NCI-H82 (cell line): Measurements from ENCODE around the gene LIF.
A peak's percentile ranks its signal among the peaks of the same experiment; 100 is the strongest.

Source experiments
- DNase-seq: peaks from one replicate; lab custom pipeline; 2025; lab: John Stamatoyannopoulos, UW

Gene LIF

DNA sequence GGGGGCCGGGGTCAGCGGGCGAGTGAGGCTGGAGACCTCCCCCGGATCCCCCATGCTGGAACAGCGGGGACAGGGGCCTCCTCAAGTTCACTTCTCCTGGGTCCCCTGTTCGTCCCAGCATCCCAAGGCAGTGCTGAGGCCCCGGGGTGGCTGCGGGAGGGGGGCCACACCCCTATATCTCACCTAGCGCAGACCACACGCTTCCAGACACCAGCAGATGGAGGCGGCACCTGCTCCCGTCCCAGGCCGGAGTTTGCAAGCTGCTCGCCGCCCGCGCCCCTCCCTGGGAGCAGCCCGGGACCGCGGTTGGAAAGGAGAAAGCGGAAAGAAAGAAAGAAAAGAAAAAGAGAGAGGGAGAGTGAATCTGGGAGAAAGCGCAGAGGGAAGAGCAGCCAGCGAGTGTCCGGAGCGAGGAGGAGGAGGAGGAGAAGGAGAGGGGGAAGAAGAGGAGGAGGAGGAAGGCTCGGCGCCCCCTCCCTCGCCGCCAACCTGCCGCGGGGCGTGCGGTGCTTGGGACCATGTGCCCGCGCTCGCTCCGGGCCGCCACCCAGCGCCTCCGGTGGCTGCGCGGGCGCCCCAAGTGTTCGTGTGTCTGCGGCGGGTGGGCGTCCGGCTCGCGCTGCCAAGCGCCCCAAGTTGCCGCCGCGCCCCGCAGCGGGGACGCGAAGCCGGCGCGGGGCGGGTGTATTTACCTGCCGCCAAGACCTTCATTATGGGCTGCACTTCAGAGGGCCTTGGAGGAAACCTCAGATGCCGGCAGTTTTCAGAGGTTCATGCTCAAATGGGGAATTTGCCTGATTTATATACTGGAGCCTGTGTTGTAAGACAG, at the start of gene LIF:
Gene LIF, minus strand, starts transcription at position 775 of the 829 bp plus-strand sequence. Its CDS starts 64 bp downstream, at position 711.
- DNase-seq: peak; percentile 24

DNA sequence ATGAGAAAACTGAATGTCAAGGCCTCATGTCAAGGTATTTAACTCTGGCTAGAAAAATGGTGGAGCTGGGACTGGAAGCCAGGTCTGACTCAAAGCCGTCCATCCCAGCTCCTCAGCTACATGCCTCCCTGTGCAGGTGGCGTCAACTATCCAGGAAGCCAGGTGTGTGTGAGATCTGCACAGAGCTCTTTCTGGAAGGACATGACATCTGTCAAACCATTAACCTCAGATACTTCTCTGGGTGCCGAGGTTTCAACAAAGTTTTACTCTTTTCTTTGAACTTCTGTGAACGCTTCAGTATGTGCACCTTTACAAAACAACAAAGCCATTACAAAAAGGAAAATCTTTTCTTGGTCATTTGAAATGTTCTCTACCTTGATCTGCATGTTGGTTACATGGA, 49.8 kb upstream of the LIF start:
- no peak for DNase-seq

DNA sequence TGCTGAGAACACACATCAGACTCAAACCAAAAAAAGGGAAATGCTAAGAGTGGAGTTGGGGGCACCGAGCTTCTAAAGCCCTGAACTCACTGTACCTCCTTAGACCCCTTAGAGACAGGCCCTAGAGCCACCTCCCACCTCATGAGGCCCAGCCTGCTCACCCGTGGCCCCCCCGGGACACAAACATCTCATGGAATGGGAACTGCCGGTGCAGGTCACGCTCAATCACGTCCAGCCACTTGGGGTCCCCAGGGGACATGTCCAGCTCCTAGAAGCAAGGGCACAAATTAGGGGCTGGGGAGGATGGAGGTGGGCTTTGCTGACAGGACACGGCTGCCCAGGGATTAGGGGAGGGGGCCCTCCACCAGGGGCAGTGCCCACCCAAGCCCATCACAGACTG, 49.0 kb upstream of the LIF start:
- no peak for DNase-seq

DNA sequence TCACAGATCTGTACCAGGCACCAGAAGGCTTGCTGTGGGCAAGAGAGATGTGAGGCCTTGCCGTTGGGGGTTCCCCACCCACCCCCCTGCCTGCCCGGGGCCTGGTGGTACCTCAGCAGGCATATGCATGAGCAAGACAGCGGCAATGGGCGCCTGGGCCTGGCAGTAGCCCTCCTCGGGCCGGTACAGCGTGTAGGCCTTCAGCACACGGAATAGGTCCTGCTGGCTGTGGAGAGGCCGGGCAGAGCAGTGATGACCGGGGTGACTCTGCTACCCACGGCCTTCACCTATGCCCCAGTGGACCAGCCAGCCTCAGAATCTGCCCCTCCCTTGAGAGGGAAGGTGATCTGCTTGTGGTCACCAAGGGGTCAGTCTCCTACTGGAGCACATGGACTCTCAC, 48.3 kb upstream of the LIF start:
- no peak for DNase-seq

DNA sequence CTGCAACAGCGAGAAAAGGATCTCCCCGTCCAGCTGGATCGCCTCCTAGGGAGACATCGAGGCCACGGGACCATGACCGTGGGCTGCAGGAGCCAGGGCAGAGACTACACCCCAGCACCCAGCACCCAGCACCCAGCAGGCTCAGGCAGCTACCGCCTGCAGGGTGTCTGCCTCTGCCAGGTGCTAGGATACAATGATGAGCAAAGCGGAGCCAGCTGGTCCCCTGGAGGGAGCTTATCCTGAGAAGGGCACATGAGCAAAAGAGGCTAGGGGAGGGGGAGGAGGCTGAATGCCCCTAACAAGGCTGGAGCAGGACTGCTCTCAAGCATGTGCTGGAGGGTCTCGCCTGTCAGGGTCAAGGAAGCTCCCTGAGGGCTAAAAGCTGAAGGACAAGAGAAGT, 47.5 kb upstream of the LIF start:
- peak; percentile 82 for DNase-seq

DNA sequence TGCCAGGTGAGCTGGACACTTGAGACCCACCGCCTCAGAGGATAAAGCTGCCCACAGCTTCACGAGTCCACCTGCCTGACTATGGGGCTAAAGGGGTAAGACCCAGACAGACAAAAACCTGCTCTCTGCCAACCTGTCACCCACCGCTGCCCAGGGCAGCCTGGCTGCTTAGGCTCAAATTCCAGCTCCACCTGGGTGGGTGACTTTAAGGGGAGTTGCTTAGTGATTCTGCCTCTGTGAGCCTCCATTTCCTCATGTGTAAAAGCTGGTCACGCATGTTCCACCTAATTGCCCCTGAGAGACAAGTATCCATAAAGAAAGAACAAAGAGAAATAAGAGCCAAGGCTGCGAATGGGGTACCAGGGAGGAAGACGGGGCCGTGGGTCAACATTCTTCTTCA, 46.5 kb upstream of the LIF start:
- DNase-seq: no peak

DNA sequence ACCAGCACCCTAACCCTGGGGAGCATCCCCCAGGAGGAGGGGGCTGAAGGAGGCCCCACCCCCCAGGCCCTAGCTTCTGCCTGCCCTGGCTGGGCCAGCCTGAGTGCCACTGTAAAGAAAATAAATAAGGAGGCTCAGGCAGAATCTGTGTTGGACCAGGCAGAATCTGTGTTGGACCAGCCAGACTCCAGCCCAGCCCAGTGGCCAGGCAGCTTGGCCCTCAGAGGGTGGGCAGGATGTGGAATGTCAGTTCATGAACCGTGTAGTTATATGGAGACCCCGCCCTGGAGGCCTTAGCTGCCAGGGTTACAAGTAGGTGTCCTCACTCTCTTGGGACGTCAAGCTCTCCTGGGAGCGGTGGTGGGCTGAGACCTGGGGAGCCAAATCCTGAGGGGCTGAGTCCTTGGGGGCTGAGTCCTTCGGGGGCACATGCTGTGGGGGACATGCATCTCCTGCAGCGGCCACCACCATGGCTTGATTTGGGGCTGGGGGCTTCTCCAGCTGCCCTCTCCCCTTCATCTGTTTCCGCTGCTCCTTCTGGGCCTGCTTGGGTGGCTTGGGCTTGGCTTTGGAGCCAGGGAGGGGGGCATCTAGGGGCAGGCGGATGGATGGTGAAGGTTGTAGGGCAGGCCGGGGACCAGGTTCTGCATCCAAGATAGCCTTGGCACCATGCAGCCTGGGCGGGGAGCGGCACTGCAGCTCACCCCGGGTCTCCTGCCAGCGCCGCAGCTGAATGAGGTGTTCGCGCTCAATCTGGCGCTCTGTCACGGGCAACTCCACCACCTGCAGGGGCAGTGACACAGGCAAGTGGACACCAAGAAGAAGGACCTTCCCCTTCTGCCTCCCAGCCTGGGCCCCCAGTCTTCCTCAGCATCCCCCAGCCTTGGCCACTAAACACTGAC, 45.8 kb upstream of the LIF start:
- no peak for DNase-seq

DNA sequence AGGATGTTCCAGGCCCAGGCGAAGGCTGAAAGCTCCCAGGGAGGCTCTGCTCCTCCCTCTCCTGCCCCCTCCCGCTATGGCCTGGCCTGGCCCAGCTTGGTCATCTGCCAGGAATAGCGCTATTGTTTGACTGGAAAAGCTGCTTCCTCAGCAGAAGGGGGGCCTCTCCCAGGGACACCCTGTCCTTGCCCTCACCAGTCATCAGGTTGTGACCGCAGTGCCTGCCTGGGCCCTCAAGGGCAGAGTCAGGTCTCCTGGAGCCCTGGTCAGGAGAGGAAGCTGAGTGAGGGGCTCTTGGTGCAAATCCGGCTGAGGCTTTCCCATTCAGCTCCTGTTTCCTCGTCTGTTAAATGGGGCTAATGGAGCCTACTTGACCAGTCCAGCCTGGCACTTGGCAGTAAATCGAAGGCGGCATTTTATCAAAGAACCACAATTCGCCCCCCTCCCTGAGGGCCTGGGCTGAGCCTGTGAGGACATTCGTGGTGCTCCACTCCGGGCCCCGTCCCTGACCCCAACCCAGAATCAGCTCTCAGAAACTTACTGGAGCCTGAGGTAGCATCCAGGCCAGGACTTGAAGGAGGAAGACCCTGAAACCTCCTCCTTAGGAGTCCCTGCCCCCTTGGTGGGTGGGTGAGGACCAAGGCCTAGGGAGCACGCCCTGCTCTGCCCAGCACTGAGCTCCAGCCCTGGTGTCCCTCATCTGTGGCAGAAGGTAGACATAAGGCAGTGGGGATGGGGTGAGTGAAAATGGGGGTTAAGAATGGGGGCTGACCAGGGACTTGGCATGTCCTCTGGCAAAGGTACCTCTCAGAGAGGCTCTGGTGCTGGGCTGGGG, 44.7 kb upstream of the LIF start:
- DNase-seq: peak; percentile 33

DNA sequence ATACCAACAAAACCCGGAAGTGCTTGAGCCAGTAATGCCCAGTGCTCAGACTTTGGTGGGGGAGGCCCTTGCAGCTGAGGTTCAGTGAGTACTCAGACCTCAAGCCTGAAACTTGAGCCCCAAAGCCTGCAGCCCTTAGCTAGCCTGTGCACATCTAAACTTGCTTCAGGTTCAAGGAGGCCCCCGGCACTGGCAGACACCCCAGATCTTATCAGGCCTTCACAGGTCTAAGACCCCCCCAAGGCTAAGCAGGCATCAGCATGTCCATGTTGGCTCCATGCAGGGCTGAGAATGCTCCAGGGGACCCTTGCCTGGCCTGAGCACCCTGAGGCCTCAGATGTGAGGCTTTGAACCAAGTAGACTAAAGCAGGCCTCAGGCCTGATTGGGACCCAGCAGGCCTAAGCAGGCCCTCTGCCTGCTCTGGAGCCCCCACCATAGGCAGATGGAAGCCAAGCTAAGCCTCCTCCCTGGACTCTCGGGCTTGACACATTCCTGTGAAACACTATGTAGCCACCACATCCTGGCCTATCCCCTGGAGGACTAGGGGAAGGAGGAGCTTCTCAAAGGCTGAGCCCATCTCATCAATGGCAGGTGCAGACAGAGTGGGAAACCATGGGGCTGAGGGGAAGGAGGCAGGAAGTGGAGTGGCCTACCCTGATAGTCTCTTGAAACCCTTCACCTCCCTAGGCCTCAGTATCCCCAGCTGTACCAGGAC, 43.9 kb upstream of the LIF start:
- peak; percentile 48 for DNase-seq

DNA sequence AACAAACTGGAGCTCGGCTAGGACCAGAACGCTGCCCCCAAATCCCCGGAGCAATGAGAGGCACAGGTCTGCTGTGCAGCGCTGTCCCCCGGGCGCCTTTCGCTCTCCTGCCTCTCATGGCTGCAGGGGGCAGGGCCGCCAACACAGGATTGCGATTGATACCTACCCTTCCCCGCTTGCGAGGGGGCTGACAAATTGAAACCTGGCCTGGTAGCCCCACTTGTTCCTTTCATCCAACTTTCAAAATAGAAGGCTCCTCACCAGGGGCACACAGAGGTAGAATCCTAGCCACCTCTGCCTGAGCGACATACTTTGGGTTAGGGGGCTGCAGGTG, 43.4 kb upstream of the LIF start:
- no peak for DNase-seq

DNA sequence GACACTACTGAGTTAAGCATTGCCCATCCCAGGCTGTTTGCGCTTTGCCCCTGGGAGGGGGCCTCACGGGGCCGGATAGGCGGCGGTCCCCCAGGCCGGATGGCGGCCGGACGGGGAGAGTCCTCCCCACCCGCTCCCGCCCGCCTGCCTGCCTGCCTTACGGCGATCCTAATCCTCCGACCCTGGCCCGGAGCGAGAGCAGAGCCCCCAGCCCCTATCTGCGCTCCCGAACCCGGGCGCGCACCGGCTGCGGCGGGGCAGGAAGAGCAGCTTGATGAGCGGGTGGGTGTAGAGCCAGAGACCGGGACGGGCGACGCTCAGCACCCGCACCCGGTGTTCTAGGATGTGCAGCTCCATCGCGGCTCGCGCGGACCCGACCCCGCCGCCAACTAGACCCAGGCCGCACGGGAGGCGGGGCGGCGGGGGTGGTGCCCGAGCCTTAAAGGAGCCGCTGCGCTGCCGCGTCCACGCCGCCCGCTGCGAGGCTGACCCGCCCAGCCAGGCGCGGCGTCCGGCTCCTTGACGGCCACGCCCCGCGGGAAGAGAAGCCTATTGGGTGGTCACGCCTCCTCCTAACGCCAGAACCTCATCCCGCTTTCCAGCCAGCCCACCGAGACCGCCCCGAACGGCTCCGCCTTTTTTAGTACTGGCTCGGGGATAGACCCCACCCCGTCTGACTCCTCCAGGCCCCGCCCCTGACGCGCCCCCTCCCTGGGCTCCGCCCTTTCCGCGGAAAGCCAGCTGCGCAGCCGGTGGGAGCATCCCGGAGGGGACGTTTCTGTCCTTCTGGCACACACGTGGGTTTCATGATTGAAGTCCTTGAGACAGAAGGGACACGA, 42.8 kb upstream of the LIF start, which contains the start of gene CASTOR1:
Gene CASTOR1, minus strand, starts transcription at position 365 of the 839 bp plus-strand sequence. Its CDS starts 8 bp downstream, at position 357.
- DNase-seq: peak; percentile 98

DNA sequence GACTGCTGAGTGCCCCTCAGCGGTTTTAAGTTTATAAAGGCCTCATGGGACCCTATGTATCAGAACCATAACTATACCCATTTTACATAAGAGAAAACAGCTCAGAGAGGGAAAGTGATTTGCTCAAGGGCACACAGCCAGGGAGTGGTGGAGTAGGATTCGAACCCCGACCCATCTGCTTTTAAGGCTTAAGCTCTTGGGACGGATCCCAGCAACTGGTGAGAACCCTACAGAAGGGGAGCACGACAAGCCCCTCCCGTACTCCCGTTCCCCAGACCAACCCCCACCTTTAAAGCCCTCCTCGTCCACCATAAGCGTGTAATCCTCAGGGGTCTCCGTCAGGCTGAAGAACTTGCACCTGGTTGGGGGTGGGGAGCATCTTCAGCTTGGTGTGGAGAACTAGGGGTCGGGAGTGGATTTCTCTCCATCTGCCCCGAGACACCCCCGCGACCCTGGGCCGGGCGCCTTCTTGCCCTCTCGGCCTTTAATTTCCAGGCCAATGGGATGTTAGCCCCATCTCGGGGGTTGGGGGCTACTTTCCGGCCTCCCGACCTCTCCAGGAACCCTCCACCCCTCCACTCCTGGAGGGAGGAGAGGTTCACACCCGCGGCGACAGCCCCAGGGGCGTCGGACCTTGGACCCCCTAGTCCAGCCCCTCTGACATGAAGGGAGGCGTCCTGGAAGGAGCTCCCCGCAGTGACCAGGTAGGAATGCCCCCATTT, 42.0 kb upstream of the LIF start:
- DNase-seq: no peak

DNA sequence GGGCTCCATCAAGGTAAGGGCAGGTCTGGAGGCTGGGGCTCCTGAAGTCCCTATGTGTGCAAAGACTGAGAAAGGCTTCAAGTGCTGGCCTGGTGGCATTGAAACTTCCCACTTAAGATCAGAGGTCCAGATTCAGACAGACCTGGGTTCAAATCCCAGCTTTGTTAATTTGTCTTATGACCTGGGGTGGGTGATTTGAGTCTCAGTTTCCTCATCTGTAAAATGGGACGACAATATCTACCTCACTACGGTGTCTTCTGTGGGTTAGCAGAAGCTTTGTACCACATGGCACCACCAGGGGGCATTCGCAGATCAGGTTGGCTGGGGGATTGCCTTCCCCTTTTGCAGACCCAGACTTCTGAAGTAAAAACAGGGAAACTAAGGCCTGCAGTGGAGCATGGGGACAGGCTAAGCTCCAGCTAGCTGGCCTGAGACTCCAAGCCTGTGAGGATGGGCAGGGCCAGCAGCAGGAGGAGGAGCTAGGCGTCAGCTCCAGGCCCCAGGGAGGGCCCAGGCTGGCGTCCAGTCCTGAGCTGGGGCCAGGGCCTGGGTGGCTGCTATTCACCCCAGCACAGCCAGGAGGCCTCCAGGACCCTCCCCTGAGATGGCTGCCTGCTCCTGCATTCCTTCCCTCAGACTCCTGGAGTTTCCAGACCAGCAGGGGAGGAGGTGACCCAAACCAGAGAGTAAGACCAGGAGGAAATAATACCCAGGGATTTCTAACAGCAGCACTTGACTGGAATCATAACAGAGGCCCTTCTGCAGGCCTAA, 41.3 kb upstream of the LIF start:
- peak; percentile 85 for DNase-seq

DNA sequence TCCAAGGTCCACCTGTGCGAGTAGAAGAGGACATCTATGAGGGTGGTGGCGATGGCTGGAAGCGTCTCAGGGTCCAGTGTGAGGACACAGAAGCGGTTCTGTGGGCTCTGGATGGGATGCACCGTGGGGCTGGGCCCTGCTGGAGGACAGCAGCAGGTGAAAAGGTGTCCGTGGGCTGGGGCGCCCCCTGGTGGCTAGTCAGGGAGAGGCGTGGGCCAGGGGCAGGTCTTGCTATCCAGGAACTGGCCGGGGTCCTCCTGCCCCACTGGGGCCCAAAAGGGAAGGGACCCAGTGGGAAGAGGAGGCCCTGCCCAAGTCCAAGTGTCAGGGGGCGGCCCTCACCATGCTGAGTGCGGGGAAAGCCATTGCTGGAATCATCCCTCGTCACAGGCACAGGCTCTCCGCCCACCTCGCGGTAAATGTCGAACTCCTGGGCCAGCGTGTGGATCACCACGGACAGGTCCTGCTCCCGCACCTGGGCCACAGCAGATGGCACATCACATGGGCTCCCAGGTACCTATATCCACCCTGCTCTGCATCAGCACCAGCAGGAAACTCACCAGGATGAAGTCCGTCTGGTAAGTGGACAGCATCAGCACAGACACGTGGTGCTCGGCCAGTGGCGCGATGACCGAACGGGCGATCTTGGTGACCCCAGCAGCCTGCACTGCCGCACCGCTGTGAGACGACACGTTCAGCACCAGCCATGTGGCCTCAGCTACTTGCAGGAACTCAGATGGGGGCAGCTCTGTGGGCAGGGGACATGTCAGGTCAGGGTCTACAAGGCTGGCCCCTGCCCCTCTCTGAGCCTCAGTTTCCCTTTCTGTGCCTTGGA, 40.5 kb upstream of the LIF start:
- peak; percentile 70 for DNase-seq

DNA sequence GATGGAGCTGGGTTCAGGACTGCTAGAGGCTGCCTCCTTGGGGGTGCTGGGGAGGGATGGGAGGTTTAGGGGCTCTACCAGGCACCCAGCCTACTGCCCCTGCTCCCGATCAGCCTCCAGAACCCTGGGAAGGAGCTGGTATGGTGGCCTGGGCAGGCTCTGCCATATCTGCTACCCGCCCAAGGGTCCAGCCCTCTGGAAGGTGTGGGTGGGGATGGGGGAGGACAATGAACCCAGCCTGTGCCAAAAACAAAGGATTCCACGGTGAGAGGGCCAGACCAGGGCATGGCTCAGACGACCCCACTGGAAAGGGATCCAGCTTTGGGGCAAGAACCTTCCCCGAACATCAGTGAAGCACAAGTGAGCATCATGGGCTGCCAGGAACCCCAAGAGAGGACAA, 39.8 kb upstream of the LIF start:
- no peak for DNase-seq

DNA sequence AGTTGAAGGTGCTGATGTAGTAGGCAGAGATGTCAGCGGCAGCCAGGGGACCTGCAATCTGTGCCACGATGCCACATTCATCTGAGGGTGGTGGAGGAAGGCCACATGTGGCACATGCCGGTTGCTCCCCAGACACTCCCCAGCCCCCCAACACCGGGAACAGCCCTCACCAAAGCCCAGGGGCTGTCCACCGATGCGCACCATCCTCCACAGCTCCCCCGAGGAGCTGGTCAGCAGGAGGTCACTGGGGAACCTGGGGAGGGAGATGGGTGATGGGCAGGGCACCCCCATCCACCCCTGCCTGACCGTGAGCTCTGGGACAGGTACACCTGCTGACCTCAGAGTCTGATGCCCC, 39.3 kb upstream of the LIF start:
- DNase-seq: no peak

DNA sequence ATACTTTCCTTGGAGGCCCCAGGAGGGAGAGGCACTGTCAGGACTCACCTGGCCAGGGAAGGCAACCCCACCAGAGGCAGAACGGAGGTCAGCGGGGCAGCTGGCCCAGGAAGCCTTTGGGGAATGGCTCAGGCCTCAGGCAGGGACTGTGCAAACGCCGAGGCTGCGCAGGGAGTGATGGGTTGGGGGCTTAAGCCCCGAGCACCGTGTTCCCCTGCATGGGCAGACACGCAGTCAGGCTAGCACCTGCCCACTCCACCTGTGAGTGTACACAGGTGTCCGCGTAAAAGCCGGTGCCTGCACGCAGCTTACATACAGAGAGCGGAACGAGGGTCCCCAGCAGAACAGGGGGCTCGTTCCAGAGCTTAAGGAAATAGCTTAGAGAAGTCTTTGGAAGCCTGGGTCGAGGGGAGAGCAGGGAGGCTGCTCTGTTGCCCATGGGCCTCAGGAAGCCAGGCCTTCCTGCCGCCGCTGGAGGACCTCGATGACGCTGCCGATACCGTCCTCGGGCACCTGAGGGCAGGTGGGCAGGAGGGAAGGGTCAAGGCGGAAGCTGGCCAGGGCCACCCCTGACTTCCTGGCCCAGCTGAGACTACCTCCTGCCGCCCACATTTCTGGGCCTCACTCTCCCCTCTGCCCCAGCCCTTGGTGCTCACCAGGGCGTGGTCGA, 38.8 kb upstream of the LIF start:
- no peak for DNase-seq

DNA sequence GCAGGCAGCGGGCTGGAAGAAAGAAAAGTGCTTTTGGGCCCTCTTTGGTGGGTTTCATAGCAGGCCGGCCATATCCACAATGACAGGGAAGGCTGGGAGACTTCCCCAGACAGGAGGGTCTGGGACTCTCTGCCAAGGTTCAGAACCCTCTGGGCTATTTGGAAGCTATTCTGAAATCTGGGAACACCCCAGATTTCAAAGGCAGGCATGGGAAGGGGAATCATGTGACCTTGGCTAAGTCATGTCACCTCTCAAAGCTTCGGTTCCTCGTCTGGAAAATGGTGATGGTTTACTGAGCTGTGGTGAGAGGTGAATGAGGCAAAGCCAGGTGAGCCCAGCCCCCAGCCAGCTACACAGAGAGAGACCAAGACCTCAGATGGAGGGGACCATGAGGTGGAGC, 38.1 kb upstream of the LIF start:
- DNase-seq: no peak
